Cardiac muscle cell (in vitro differentiated cells and primary cell): ENCODE measurements around the gene GRK5. TPM values are rescaled to one million over a fixed set of nuclear protein-coding genes. Genes with fewer than 3 reads are reported as not detected.

ENCODE experiments used
- DNase-seq, 2 donors: peaks; one replicate each; pipeline versions ENCODE4 v3.0.0 to v3.0.0-alpha.2; 2010 to 2017; ENCODE audit warnings: low read depth in 1 of 2, low spot score in 1 of 2
- H3K27ac ChIP-seq: fragments of 200-600 bp; sonication (generic); 2 replicates; pipeline ENCODE4 v1.5.1; 2016
- H3K27me3 ChIP-seq: fragments of 200-600 bp; sonication (generic); 2 replicates; pipeline ENCODE4 v1.6.0; 2016; ENCODE audit warnings: control low read depth
- H3K36me3 ChIP-seq: fragments of 200-600 bp; sonication (generic); 2 replicates; pipeline ENCODE4 v1.5.1; 2016; ENCODE audit warnings: control low read depth
- H3K4me1 ChIP-seq: fragments of 200-600 bp; sonication (generic); 2 replicates; pipeline ENCODE4 v1.8.1; 2017; ENCODE audit warnings: low read depth, mild to moderate bottlenecking, mixed run types
- H3K4me3 ChIP-seq: fragments of 200-600 bp; sonication (generic); 2 replicates; pipeline ENCODE4 v1.5.1; 2016; ENCODE audit warnings: mild to moderate bottlenecking
- H3K9me3 ChIP-seq: fragments of 200-600 bp; sonication (generic); 2 replicates; pipeline ENCODE4 v1.5.1; 2017; ENCODE audit warnings: low read depth, mild to moderate bottlenecking, control low read depth
- CTCF ChIP-seq: IDR thresholded peaks from 2 replicates; pipeline ENCODE4 v1.5.1; 2012; ENCODE audit warnings: low read depth, mild to moderate bottlenecking, low read length
- polyA plus RNA-seq: library from polyadenylated mRNA; unstranded; fragments of >200 nt; fragmentation: Nextera tagmentation; extraction: Ambion mirVana; gene quantifications from 2 replicates; pipeline ENCODE4 v1.2.1, GENCODE V29; 2016
- total RNA-seq: library from RNA; depleted of rRNA; stranded (reverse); fragments of >200 nt; gene quantifications from 2 replicates; pipeline ENCODE4 v1.2.3, GENCODE V29; 2016

The GRK5 gene
- total and polyA plus RNA-seq, 2 experiments from 2014 or later: 3.5 to 18.3 TPM

- H3K4me1 ChIP-seq: peaks cover 7% of the 10 kb centered on the region
- no peaks in the 10 kb centered on the region for H3K9me3 ChIP-seq
- no peak for TF ChIP-seq CTCF
- H3K27ac ChIP-seq: no peak overlapping the region
- H3K36me3 ChIP-seq: no peaks in the 10 kb centered on the region
- DNase-seq: no peak
- no peaks in the 10 kb centered on the region for H3K27me3 ChIP-seq
- no peak overlapping the region for H3K4me3 ChIP-seq
Measured at GRCh38 chr10:119306986-119307392, 99.6 kb downstream of the GRK5 start.

GRCh38 chr10:119308089-119308488 is 100.7 kb downstream of the GRK5 start:
- no peak for DNase-seq
- Histone ChIP-seq H3K9me3 (no peaks in the 10 kb centered on the region), H3K27ac (no peak overlapping the region), H3K4me1 (no peaks in the 10 kb centered on the region), H3K4me3 (no peak overlapping the region), H3K27me3 (no peaks in the 10 kb centered on the region), H3K36me3 (no peaks in the 10 kb centered on the region)
- TF ChIP-seq CTCF: no peak

GRCh38 chr10:119308551-119309422 is 101.4 kb downstream of the GRK5 start:
- Histone ChIP-seq H3K9me3 (no peaks in the 10 kb centered on the region), H3K36me3 (no peaks in the 10 kb centered on the region), H3K4me3 (no peak overlapping the region), H3K27ac (no peak overlapping the region), H3K4me1 (no peaks in the 10 kb centered on the region), H3K27me3 (no peaks in the 10 kb centered on the region)
- no peak for TF ChIP-seq CTCF
- no peak for DNase-seq

- H3K27ac ChIP-seq: no peak overlapping the region
- DNase-seq: no peak
- H3K9me3 ChIP-seq: no peaks in the 10 kb centered on the region
- H3K4me1 ChIP-seq: no peaks in the 10 kb centered on the region
- TF ChIP-seq CTCF: no peak
- H3K36me3 ChIP-seq: no peaks in the 10 kb centered on the region
- no peaks in the 10 kb centered on the region for H3K27me3 ChIP-seq
- no peak overlapping the region for H3K4me3 ChIP-seq
Measured at GRCh38 chr10:119309423-119309770, 102.0 kb downstream of the GRK5 start.

GRCh38 chr10:119310806-119311205 is 103.4 kb downstream of the GRK5 start:
- Histone ChIP-seq H3K4me3 (no peak overlapping the region), H3K36me3 (no peaks in the 10 kb centered on the region), H3K9me3 (no peaks in the 10 kb centered on the region), H3K27me3 (no peaks in the 10 kb centered on the region), H3K27ac (no peak overlapping the region), H3K4me1 (no peaks in the 10 kb centered on the region)
- TF ChIP-seq CTCF: no peak
- DNase-seq: no peak
